Neural crest cell (in vitro differentiated cells): ENCODE measurements around the gene SNED1. TPM values are rescaled to one million over a fixed set of nuclear protein-coding genes. Genes with fewer than 3 reads are reported as not detected.

Source experiments
- DNase-seq: peaks from one replicate; pipeline ENCODE4 v3.0.0; 2021; ENCODE audit warnings: low read depth, mixed read lengths, low spot score
- H3K27ac Mint-ChIP-seq: one replicate; pipeline ENCODE4 v1.8.0; 2021; ENCODE audit warnings: mild to moderate bottlenecking, mixed read lengths; ENCODE audit not compliant: unreplicated experiment
- H3K27me3 Mint-ChIP-seq: 2 replicates; pipeline ENCODE4 v1.8.0; 2021; ENCODE audit warnings: low read depth, mild to moderate bottlenecking, mixed read lengths
- H3K36me3 Mint-ChIP-seq: 2 replicates; pipeline ENCODE4 v1.8.0; 2021; ENCODE audit warnings: low read depth, mild to moderate bottlenecking, mixed read lengths
- H3K4me1 Mint-ChIP-seq: 2 replicates; pipeline ENCODE4 v1.8.0; 2021; ENCODE audit warnings: mixed read lengths
- H3K4me3 Mint-ChIP-seq: one replicate; pipeline ENCODE4 v1.8.0; 2021; ENCODE audit warnings: mild to moderate bottlenecking, mixed read lengths
- H3K9me3 Mint-ChIP-seq: 2 replicates; pipeline ENCODE4 v1.8.0; 2021; ENCODE audit warnings: mixed read lengths
- CTCF ChIP-seq: fragments of 200-600 bp; sonication (generic); conservative IDR thresholded peaks from 2 replicates; pipeline ENCODE4 v1.5.0; 2021; ENCODE audit warnings: antibody characterized with exemption, mild to moderate bottlenecking
- long read RNA-seq: library from polyadenylated mRNA; unstranded; transcript quantifications from one replicate; pipeline ENCODE4 v2.0.0, GENCODE V29; 2020
- total RNA-seq: library from RNA; stranded (reverse); gene quantifications from 2 replicates; pipeline ENCODE4 v1.2.1, GENCODE V29; 2021

The SNED1 gene
- 0.16 and 0.30 TPM in 2 replicates for total RNA-seq
- long read RNA-seq: 0 reads

- no peak for TF ChIP-seq CTCF
- H3K27me3 Mint-ChIP-seq: peaks cover 29% of the 10 kb centered on the region
- peaks cover 10% of the 10 kb centered on the region for H3K4me1 Mint-ChIP-seq
- H3K4me3 Mint-ChIP-seq: peak within 1 kb of the TSS; percentile 33
- no peaks in the 10 kb centered on the region for H3K9me3 Mint-ChIP-seq
- H3K27ac Mint-ChIP-seq: no peak within 1 kb of the TSS
- H3K36me3 Mint-ChIP-seq: no peaks in the 10 kb centered on the region
- DNase-seq: peak; percentile 76
Measured at GRCh38 chr2:240997856-240998705, at the start of gene SNED1. Gene SNED1 (plus strand): TSS chr2:240998618. CDS start chr2:240998838, 220 bp downstream.

- Mint-ChIP-seq H3K4me3 (no peak overlapping the region), H3K27me3 (peaks cover 5% of the 10 kb centered on the region), H3K27ac (no peak overlapping the region), H3K4me1 (peaks cover 14% of the 10 kb centered on the region), H3K9me3 (no peaks in the 10 kb centered on the region), H3K36me3 (no peaks in the 10 kb centered on the region)
- no peak for TF ChIP-seq CTCF
- DNase-seq: no peak
Measured at GRCh38 chr2:240948905-240949790, 49.3 kb upstream of the SNED1 start.

GRCh38 chr2:240949791-240950705 is 48.4 kb upstream of the SNED1 start:
- DNase-seq: no peak
- H3K27me3 Mint-ChIP-seq: peaks cover 6% of the 10 kb centered on the region
- TF ChIP-seq CTCF: no peak
- H3K9me3 Mint-ChIP-seq: no peaks in the 10 kb centered on the region
- H3K4me3 Mint-ChIP-seq: no peak overlapping the region
- H3K27ac Mint-ChIP-seq: no peak overlapping the region
- no peaks in the 10 kb centered on the region for H3K36me3 Mint-ChIP-seq
- H3K4me1 Mint-ChIP-seq: peaks cover 23% of the 10 kb centered on the region

- Mint-ChIP-seq H3K27ac (no peak overlapping the region), H3K9me3 (no peaks in the 10 kb centered on the region), H3K27me3 (peaks cover 9% of the 10 kb centered on the region), H3K4me3 (no peak overlapping the region), H3K4me1 (peaks cover 24% of the 10 kb centered on the region), H3K36me3 (no peaks in the 10 kb centered on the region)
- DNase-seq: no peak
- no peak for TF ChIP-seq CTCF
Measured at GRCh38 chr2:240951045-240951594, 47.3 kb upstream of the SNED1 start.
